Measurements from ENCODE around the gene HOXC5. TPM values are rescaled to one million over a fixed set of nuclear protein-coding genes. Genes with fewer than 3 reads are reported as not detected.
"Not testable (repeated sequence)": the region's sequence is repeated elsewhere in the genome, so short reads cannot be mapped to it uniquely, and the experiment has no call there.

HOXC5 gene
- total RNA-seq, 2 experiments from 2014 or later: not detected

GRCh38 chr12:54081053-54081514, 48.2 kb downstream of the HOXC5 start:
- Mint-ChIP-seq H3K27me3 (peaks cover 15% of the 10 kb centered on the region), H3K4me1 (ENCODE audit: low read depth) (peaks cover 35% of the 10 kb centered on the region), H3K27ac (peak overlapping the region; percentile 93), H3K4me3 (peak overlapping the region; percentile 87)
- H3K9me3 ChIP-seq (ENCODE audit: control insufficient read depth in 1 of 2, insufficient read depth in 1 of 2, low read length in 2 of 2); H3K36me3 Mint-ChIP-seq (ENCODE audit: low read depth); H3K27ac ChIP-seq (ENCODE audit: low read depth in 1 of 2, low read length in 2 of 2); intact Hi-C loops (cut with DNase I, micrococcal nuclease); ATAC-seq (ENCODE audit: poor library complexity); H3K36me3 ChIP-seq (ENCODE audit: insufficient read depth, low read length); H3K9me3 Mint-ChIP-seq; POLR2A ChIA-PET; H3K27me3 ChIP-seq (ENCODE audit: control insufficient read depth in 1 of 2, insufficient read depth in 2 of 2, low read length in 2 of 2); CTCF ChIA-PET: not testable (repeated sequence)
- DNase-seq: peak in 11 of 14 experiments; percentile 3 to 54 (median 15)
- peak overlapping the region; percentile 45 for H3K4me3 ChIP-seq (ENCODE audit: low read length)
- H3K4me1 ChIP-seq (ENCODE audit: insufficient read depth, low read length): peaks cover 14% of the 10 kb centered on the region

- peaks cover 35% of the 10 kb centered on the region for H3K4me1 Mint-ChIP-seq (ENCODE audit: low read depth)
- H3K9me3 ChIP-seq (ENCODE audit: control insufficient read depth in 1 of 2, insufficient read depth in 1 of 2, low read length in 2 of 2); H3K27me3 ChIP-seq (ENCODE audit: control insufficient read depth in 1 of 2, insufficient read depth in 2 of 2, low read length in 2 of 2); H3K9me3 Mint-ChIP-seq; ATAC-seq (ENCODE audit: poor library complexity); H3K36me3 ChIP-seq (ENCODE audit: insufficient read depth, low read length); H3K36me3 Mint-ChIP-seq (ENCODE audit: low read depth); intact Hi-C loops (cut with DNase I, micrococcal nuclease); CTCF ChIA-PET: not testable (repeated sequence)
- peak overlapping the region; percentile 87 for H3K4me3 Mint-ChIP-seq
- Histone ChIP-seq H3K4me1 (ENCODE audit: insufficient read depth, low read length) (peaks cover 14% of the 10 kb centered on the region), H3K27ac (ENCODE audit: low read depth in 1 of 2, low read length in 2 of 2) (peak overlapping the region in 1 of 2 donors; percentile 13), H3K4me3 (ENCODE audit: low read length) (peak overlapping the region; percentile 45)
- POLR2A ChIA-PET: interaction anchor here (1.2 kb wide), 1 partner anchor 27 kb away, joined by 3 read pairs; no protein-coding TSS in a partner anchor
- peaks cover 21% of the 10 kb centered on the region for H3K27me3 Mint-ChIP-seq
- H3K27ac Mint-ChIP-seq: peak overlapping the region; percentile 93
- DNase-seq: peak in 8 of 14 experiments; percentile 8 to 50 (median 30)
Measured at GRCh38 chr12:54081581-54082396, 48.9 kb downstream of the HOXC5 start.

GRCh38 chr12:54082397-54082892, 49.6 kb downstream of the HOXC5 start:
- peaks cover 14% of the 10 kb centered on the region for H3K4me1 ChIP-seq (ENCODE audit: insufficient read depth, low read length)
- Mint-ChIP-seq H3K27me3 (peaks cover 21% of the 10 kb centered on the region), H3K4me3 (peak overlapping the region; percentile 87), H3K9me3 (no peaks in the 10 kb centered on the region), H3K36me3 (ENCODE audit: low read depth) (no peaks in the 10 kb centered on the region), H3K27ac (peak overlapping the region; percentile 93), H3K4me1 (ENCODE audit: low read depth) (peaks cover 35% of the 10 kb centered on the region)
- H3K4me3 ChIP-seq (ENCODE audit: low read length): peak overlapping the region; percentile 45
- DNase-seq (peak; percentile 16 to 65 (median 37)), ATAC-seq (ENCODE audit: poor library complexity) (no peak)
- ChIA-PET CTCF (no interaction called here), POLR2A (interaction anchor here (1.2 kb wide), 1 partner anchor 28 kb away, joined by 3 read pairs; no protein-coding TSS in a partner anchor)
- H3K27ac ChIP-seq (ENCODE audit: low read depth in 1 of 2, low read length in 2 of 2): no peak overlapping the region
- H3K36me3 ChIP-seq (ENCODE audit: insufficient read depth, low read length): no peaks in the 10 kb centered on the region
- H3K27me3 ChIP-seq (ENCODE audit: control insufficient read depth in 1 of 2, insufficient read depth in 2 of 2, low read length in 2 of 2): no peaks in the 10 kb centered on the region
- TF ChIP-seq CTCF (IDR thresholded peaks at IDR 0.05): no peak
- intact Hi-C loops (cut with DNase I, micrococcal nuclease): no loop called here
- H3K9me3 ChIP-seq (ENCODE audit: control insufficient read depth in 1 of 2, insufficient read depth in 1 of 2, low read length in 2 of 2): no peaks in the 10 kb centered on the region

Small RNAs within 50 kb of the gene (microRNA-seq; reads per million reads assigned to microRNA genes)
- gene MIR196A2 (ENCODE audit: borderline microRNAs expressed, borderline replicate concordance) (1.0 reads per million), gene MIR615 (ENCODE audit: borderline microRNAs expressed, borderline replicate concordance) (not detected)

Other genes starting within 250 kb of the HOXC5 start
- gene HOXC13, start 94.2 kb upstream of the HOXC5 start, total RNA-seq: not detected
- gene HOXC12, start 78.1 kb upstream of the HOXC5 start, total RNA-seq: not detected
- gene HOXC11, start 59.9 kb upstream of the HOXC5 start, total RNA-seq: not detected
- not detected for gene HOTAIR, start 58.1 kb upstream of the HOXC5 start, total RNA-seq
- gene HOXC10, start 47.9 kb upstream of the HOXC5 start, total RNA-seq: not detected
- not detected for gene HOXC9, start 32.9 kb upstream of the HOXC5 start, total RNA-seq
- gene HOXC8, start 24.1 kb upstream of the HOXC5 start, total RNA-seq: not detected
- not detected for gene HOXC6, start 4.6 kb upstream of the HOXC5 start, total RNA-seq
- not detected for gene HOXC4, start 20.8 kb downstream of the HOXC5 start, total RNA-seq
- gene SMUG1, start 155.9 kb downstream of the HOXC5 start, total RNA-seq: 1 to 10 TPM; 2.4 to 3.7 TPM
- gene CBX5, start 247.1 kb downstream of the HOXC5 start, total RNA-seq: 10 to 100 TPM; 38.8 to 38.9 TPM
- gene HNRNPA1, start 247.7 kb downstream of the HOXC5 start, total RNA-seq: 1,000 to 10,000 TPM; 1,969 to 1,994 TPM